ENCODE results near the gene HIGD1A. TPM values are rescaled to one million over a fixed set of nuclear protein-coding genes. Genes with fewer than 3 reads are reported as not detected.

HIGD1A gene
- total RNA-seq, 4 donors from 2014 or later: 102 to 278 (median 204) TPM

DNA sequence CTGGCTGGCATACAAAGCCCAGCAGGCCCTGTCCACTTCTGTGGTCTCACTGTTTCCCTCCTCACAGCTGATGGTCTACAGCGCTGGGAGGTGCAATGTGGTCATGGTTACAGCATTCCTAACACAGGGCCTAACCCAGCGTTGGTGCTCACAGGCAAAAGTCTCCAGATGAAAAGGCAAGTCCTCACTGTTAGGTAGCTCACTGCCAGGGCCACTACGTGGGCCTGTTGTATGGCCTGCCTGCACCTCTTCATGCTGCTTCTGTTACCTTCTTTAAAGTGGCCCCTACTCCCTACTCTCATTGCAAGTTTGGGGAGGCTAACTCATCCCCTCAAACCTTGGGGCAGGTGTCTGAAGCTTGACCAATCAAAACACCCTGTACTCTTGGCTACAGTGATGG, 62.5 kb downstream of the HIGD1A start:
- TF ChIP-seq POLR2A (IDR thresholded peaks at IDR 0.05): no peak
- TF ChIP-seq, protein P1, sequence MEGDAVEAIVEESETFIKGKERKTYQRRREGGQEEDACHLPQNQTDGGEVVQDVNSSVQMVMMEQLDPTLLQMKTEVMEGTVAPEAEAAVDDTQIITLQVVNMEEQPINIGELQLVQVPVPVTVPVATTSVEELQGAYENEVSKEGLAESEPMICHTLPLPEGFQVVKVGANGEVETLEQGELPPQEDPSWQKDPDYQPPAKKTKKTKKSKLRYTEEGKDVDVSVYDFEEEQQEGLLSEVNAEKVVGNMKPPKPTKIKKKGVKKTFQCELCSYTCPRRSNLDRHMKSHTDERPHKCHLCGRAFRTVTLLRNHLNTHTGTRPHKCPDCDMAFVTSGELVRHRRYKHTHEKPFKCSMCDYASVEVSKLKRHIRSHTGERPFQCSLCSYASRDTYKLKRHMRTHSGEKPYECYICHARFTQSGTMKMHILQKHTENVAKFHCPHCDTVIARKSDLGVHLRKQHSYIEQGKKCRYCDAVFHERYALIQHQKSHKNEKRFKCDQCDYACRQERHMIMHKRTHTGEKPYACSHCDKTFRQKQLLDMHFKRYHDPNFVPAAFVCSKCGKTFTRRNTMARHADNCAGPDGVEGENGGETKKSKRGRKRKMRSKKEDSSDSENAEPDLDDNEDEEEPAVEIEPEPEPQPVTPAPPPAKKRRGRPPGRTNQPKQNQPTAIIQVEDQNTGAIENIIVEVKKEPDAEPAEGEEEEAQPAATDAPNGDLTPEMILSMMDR (IDR thresholded peaks at IDR 0.05): no peak
- no peak overlapping the region for H3K4me3 ChIP-seq
- no peaks in the 10 kb centered on the region for H3K27me3 ChIP-seq
- no peak overlapping the region for H3K27ac ChIP-seq
- H3K36me3 ChIP-seq: no peaks in the 10 kb centered on the region
- H3K4me1 ChIP-seq: peaks cover 0 to 13% (median 0%) of the 10 kb centered on the region in 4 donors
- H3K9me3 ChIP-seq: no peaks in the 10 kb centered on the region
- DNase-seq: no peak

DNA sequence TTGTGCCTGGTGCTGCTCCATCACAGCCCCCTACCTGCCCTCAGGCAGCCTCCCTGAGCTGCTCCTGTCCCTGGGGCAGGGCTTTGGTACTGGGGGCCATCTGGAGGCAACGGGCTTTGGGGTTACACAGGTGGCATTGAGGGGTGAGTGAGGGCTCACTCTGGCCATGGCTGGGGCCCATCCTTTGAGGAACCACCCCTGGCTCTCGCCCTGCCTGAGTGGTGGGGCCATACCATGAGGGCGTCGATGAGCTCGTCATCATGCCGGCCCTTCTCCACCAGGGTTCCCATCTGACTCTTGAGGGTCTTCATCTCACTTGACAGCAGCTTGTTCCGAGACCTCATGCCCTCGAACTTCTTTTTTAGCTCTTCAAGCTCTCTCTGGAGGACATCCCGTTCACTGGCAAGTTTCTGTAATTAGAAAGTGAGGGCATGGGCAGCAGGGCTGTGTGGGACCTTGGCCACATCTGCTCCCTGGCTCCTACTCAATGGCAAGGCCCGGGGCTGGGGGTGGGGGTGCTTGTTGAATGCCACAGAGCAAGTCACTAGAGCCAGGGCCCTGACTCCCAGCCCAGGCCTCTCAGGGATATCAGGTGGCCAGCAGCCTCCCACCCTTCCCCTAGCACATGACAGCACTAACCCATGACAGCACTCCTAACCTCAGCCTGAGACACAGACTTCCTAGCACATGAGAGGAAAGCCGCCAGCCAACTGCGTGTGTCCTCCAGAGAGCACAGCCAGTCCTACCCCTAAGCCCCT, 64.7 kb downstream of the HIGD1A start:
- Histone ChIP-seq H3K27ac (no peak overlapping the region), H3K9me3 (no peaks in the 10 kb centered on the region), H3K4me3 (no peak overlapping the region), H3K27me3 (no peaks in the 10 kb centered on the region), H3K4me1 (no peaks in the 10 kb centered on the region), H3K36me3 (no peaks in the 10 kb centered on the region)
- no peak for DNase-seq
- TF ChIP-seq, protein P1 (IDR thresholded peaks at IDR 0.05): no peak
- TF ChIP-seq POLR2A (IDR thresholded peaks at IDR 0.05): no peak

DNA sequence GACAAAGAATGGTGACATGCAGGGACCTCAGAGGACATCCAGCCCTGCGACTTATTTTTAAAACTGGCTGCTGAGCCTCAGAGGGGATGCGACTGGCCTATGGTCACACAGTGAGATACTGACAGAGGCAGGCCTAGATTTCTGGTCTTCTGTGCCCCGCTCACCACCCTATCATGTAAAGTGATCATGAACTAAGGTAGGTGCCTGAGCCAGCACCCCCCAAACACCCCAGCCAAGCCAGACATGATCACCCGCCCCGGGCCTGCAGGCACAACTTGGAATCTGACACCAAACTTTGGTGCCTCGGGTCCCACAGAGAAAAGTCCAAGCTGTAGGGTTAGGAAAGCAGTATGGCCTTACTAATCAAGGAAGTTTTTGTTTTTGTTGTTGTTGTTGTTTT, 67.8 kb downstream of the HIGD1A start:
- Histone ChIP-seq H3K4me1 (no peaks in the 10 kb centered on the region), H3K36me3 (no peaks in the 10 kb centered on the region), H3K9me3 (no peaks in the 10 kb centered on the region), H3K4me3 (no peak overlapping the region), H3K27me3 (no peaks in the 10 kb centered on the region), H3K27ac (no peak overlapping the region)
- TF ChIP-seq POLR2A (IDR thresholded peaks at IDR 0.05): no peak
- TF ChIP-seq, protein P1 (IDR thresholded peaks at IDR 0.05): no peak
- DNase-seq: no peak

DNA sequence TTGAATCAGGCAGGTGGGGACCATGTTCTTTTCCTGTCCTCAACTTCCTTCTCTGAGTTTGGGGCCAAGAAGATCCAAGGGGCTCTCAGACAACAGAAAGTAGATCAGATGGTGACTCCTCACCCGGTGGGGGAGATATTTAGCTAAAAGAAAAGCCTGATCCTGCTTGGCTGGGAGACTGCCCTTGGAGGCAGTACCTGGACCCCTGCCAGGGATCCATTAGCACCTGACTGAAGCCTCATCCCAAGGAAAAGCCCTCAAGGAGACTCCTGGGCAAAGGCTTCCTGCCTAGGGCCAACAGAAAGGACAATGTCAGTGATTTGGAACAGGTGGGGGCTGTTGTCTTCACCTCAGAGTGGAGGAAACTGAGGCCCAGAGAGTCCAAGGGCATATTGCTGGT, 68.2 kb downstream of the HIGD1A start:
- Histone ChIP-seq H3K27ac (no peak overlapping the region), H3K27me3 (no peaks in the 10 kb centered on the region), H3K4me3 (no peak overlapping the region), H3K36me3 (no peaks in the 10 kb centered on the region), H3K4me1 (no peaks in the 10 kb centered on the region), H3K9me3 (no peaks in the 10 kb centered on the region)
- TF ChIP-seq, protein P1 (IDR thresholded peaks at IDR 0.05): no peak
- no peak for TF ChIP-seq POLR2A (IDR thresholded peaks at IDR 0.05)
- DNase-seq: no peak

DNA sequence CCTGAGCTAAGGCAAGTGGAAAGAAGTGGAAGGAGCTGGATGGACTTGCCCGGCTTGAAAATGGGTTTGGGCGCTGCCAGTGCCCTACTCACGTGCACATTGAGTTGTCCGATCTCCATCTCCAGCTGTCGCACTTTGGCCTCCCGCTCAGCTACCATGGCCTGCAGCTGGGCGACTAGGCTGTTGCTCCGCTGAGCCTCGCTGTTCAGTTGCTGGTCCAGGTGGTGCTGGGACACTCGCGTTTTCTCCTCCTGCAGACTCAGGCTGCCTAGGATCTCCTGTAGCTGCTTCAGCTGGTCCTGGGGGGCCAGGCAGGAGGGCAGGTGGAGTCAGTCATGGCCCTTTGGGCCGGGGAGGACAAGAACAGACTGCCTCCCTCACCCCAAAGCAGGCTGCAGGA, 68.7 kb downstream of the HIGD1A start:
- peak in 1 of 3 donors; percentile 23 for DNase-seq
- no peak overlapping the region for H3K27ac ChIP-seq
- no peaks in the 10 kb centered on the region for H3K9me3 ChIP-seq
- no peak overlapping the region for H3K4me3 ChIP-seq
- TF ChIP-seq POLR2A (IDR thresholded peaks at IDR 0.05): no peak
- TF ChIP-seq, protein P1 (IDR thresholded peaks at IDR 0.05): no peak
- no peaks in the 10 kb centered on the region for H3K4me1 ChIP-seq
- H3K36me3 ChIP-seq: no peaks in the 10 kb centered on the region
- H3K27me3 ChIP-seq: no peaks in the 10 kb centered on the region

Data from Peyer's patch (tissue), 4 donors.